Breast epithelium (tissue), 4 donors: ENCODE results near the gene LMTK2. TPM values are rescaled to one million over a fixed set of nuclear protein-coding genes. Genes with fewer than 3 reads are reported as not detected.
A peak's percentile ranks its signal among the peaks of the same experiment; 100 is the strongest.

Source experiments
- DNase-seq, 2 donors: peaks; one replicate each; pipeline ENCODE4 v3.0.0-alpha.2; 2019; ENCODE audit warnings: low spot score in 2 of 2
- H3K27ac ChIP-seq, 2 donors: fragments of 200-600 bp; sonication (generic) in 1 of 2; one replicate each; pipeline ENCODE4 v1.5.1; 2016 to 2019; ENCODE audit warnings: mild to moderate bottlenecking in 1 of 2
- H3K27me3 ChIP-seq, 2 donors: fragments of 200-600 bp; sonication (generic) in 1 of 2; one replicate each; pipeline versions ENCODE4 v1.5.1 to v1.6.0; 2017 to 2019; ENCODE audit warnings: control low read depth in 1 of 2, mild to moderate bottlenecking in 1 of 2
- H3K36me3 ChIP-seq: fragments of 200-600 bp; one replicate; pipeline ENCODE4 v1.5.1; 2019
- H3K4me1 ChIP-seq, 2 donors: fragments of 200-600 bp; sonication (generic); one replicate each; pipeline ENCODE4 v1.5.1; 2016 to 2019; ENCODE audit warnings: control low read depth in 1 of 2
- H3K4me3 ChIP-seq, 3 donors: fragments of 200-600 bp; sonication (generic); 1 replicate in 2 of 3; 2 replicates in 1 of 3; pipeline ENCODE4 v1.5.1; 2016 to 2019; ENCODE audit warnings: mild to moderate bottlenecking in 3 of 3, moderate library complexity in 2 of 3
- H3K9me3 ChIP-seq, 2 donors: fragments of 200-600 bp; sonication (generic) in 1 of 2; one replicate each; pipeline ENCODE4 v1.5.1; 2016 to 2019; ENCODE audit warnings: control low read depth in 1 of 2
- POLR2A ChIP-seq: fragments of 450-650 bp; IDR thresholded peaks from one replicate; pipeline ENCODE4 v1.6.1; 2016; ENCODE audit warnings: antibody characterized with exemption, mild to moderate bottlenecking, moderate library complexity
- POLR2AphosphoS5 ChIP-seq, 3 donors: sonication (generic); formaldehyde crosslinking; IDR thresholded peaks; one replicate each; pipeline ENCODE4 v1.6.1; 2017; ENCODE audit warnings: antibody characterized with exemption in 3 of 3
- intact Hi-C: fragments of 100-400 bp; cut with DNase I; formaldehyde crosslinking; loops from one replicate; pipeline ENCODE4 v1.15.1; 2023; ENCODE audit warnings: low total_unique reads
- total RNA-seq, 3 donors: library from RNA; depleted of rRNA; stranded (reverse); fragments of >200 nt; gene quantifications; one replicate each; pipeline ENCODE4 v1.1.0, GENCODE V29; 2016
- TF ChIP-seq, protein P1 (sequence below), 3 donors: fragments of 450-650 bp; IDR thresholded peaks; one replicate each; pipeline ENCODE4 v1.5.1; 2016 to 2017; ENCODE audit warnings: antibody characterized with exemption in 3 of 3, mild to moderate bottlenecking in 3 of 3, moderate library complexity in 3 of 3

The LMTK2 gene
- total RNA-seq, 3 donors from 2014 or later, result 9.4 to 16.7 (median 14.1) TPM

DNA sequence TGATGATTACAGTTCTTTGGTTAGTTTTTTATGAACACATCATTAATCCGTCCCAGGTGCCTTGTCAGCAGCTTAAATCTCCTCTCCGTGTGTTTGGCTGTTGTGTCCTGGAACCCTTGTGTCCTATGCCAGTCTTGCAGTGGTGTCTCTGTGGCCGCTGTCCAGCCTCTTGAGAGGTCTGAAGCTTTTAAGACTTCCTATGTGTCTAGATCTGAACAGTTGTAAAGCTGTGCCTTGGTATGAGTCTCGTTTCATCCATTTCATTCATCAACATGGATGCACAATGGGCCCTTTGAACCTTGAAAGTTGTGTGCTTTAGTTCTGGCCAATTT, 16.7 kb downstream of the LMTK2 start:
- Histone ChIP-seq H3K9me3 (no peaks in the 10 kb centered on the region), H3K27ac (no peak overlapping the region), H3K4me1 (no peaks in the 10 kb centered on the region), H3K36me3 (no peaks in the 10 kb centered on the region), H3K4me3 (no peak overlapping the region), H3K27me3 (no peaks in the 10 kb centered on the region)
- TF ChIP-seq POLR2A (no peak), POLR2AphosphoS5 (IDR thresholded peaks at IDR 0.05) (no peak)
- TF ChIP-seq, protein P1, sequence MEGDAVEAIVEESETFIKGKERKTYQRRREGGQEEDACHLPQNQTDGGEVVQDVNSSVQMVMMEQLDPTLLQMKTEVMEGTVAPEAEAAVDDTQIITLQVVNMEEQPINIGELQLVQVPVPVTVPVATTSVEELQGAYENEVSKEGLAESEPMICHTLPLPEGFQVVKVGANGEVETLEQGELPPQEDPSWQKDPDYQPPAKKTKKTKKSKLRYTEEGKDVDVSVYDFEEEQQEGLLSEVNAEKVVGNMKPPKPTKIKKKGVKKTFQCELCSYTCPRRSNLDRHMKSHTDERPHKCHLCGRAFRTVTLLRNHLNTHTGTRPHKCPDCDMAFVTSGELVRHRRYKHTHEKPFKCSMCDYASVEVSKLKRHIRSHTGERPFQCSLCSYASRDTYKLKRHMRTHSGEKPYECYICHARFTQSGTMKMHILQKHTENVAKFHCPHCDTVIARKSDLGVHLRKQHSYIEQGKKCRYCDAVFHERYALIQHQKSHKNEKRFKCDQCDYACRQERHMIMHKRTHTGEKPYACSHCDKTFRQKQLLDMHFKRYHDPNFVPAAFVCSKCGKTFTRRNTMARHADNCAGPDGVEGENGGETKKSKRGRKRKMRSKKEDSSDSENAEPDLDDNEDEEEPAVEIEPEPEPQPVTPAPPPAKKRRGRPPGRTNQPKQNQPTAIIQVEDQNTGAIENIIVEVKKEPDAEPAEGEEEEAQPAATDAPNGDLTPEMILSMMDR (IDR thresholded peaks at IDR 0.05), result no peak
- DNase-seq, result no peak
- intact Hi-C loops, result no loop called here

DNA sequence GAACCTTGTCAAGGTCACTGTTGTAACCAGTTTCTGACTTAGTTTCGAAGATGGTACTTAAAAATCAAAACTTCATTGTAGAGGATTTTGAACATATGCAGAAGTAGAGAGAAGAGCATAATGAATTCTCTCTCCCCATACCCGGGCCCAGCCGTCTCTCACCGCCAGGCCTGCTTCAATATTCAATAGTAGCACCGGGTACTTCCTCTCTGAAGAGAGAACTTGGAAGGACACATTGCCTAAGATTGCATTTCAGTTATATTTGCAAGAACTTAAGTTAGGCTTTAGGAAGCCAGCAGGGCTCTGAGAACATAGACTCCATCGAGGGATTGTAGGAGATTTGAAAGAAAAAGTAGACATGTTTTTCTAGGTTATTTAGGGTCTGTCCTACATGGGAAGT, 19.1 kb downstream of the LMTK2 start:
- no peak for DNase-seq
- TF ChIP-seq POLR2A (no peak), POLR2AphosphoS5 (IDR thresholded peaks at IDR 0.05) (no peak)
- TF ChIP-seq, protein P1 (IDR thresholded peaks at IDR 0.05), result no peak
- no peaks in the 10 kb centered on the region for H3K36me3 ChIP-seq
- no peaks in the 10 kb centered on the region for H3K9me3 ChIP-seq
- no peaks in the 10 kb centered on the region for H3K27me3 ChIP-seq
- no peak overlapping the region for H3K4me3 ChIP-seq
- intact Hi-C loops, result no loop called here
- no peak overlapping the region for H3K27ac ChIP-seq
- H3K4me1 ChIP-seq, result no peaks in the 10 kb centered on the region

DNA sequence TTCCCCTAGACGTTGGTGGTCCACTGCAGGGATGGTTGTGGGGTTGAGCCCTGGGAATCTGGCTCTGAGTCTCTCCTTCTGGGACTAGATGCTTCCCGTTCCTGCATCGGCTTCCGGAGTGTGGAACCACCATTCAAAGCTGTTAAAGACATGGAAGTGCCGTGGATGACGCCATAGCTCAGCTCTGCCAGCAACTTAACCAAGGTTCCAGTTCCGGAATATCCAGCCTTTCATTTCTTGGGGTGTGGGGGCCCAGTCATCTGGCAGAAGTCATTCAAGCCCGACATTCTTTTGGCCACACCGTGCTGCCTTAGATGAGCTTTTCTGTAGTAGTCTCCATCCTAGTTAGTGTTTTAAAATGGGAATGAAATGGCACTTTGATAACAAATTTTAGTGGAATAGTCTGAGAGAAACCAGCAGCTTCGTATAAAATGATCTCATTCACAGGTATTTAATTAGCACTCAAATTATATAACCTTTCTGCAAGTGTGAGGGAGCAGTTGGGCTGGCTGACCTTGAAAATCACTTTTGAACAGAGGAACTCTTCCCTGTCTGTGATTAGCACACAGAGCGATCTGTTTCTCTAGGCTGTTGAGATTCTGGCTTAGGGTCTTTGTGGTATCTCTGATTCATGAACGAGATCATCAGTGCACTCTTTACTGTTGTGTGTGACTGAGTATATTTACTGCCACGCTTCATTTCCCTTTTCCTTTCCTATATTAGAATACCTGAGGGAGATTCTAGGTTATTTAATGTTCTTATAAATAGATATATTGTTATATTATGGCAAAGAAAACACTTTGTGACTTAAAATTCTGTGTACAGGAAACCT, 19.9 kb downstream of the LMTK2 start:
- no peak for DNase-seq
- Histone ChIP-seq H3K27ac (no peak overlapping the region), H3K4me3 (no peak overlapping the region), H3K36me3 (no peaks in the 10 kb centered on the region), H3K4me1 (no peaks in the 10 kb centered on the region), H3K27me3 (no peaks in the 10 kb centered on the region), H3K9me3 (no peaks in the 10 kb centered on the region)
- TF ChIP-seq POLR2A, result no peak
- TF ChIP-seq POLR2AphosphoS5 (IDR thresholded peaks at IDR 0.05), result no peak
- TF ChIP-seq, protein P1 (IDR thresholded peaks at IDR 0.05), result no peak
- intact Hi-C loops, result no loop called here

DNA sequence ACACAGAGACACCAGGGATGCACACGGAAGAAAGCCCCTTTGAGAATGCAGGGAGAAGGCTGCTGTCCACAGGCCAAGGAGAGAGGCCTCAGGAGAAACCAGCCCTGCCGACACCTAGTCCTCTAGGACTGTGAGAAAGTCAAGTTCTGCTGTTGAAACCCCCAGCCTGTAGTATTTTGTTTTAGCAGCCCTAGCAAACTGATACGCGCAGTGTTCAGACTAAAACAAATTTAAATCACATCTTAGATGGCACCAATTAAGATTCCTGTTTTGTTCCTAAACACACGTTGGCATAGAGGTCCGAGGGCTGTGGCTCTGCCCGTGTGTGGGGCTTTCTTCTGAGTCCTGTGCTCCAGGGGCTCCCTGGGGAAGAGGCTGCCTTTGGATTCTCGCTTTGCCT, 21.7 kb downstream of the LMTK2 start:
- intact Hi-C loops, result no loop called here
- TF ChIP-seq POLR2AphosphoS5 (IDR thresholded peaks at IDR 0.05) (no peak), POLR2A (no peak)
- TF ChIP-seq, protein P1 (IDR thresholded peaks at IDR 0.05), result no peak
- Histone ChIP-seq H3K36me3 (no peaks in the 10 kb centered on the region), H3K27ac (no peak overlapping the region), H3K9me3 (no peaks in the 10 kb centered on the region), H3K27me3 (no peaks in the 10 kb centered on the region), H3K4me1 (peaks cover 0 to 4% of the 10 kb centered on the region in 2 donors), H3K4me3 (no peak overlapping the region)
- DNase-seq, result no peak

DNA sequence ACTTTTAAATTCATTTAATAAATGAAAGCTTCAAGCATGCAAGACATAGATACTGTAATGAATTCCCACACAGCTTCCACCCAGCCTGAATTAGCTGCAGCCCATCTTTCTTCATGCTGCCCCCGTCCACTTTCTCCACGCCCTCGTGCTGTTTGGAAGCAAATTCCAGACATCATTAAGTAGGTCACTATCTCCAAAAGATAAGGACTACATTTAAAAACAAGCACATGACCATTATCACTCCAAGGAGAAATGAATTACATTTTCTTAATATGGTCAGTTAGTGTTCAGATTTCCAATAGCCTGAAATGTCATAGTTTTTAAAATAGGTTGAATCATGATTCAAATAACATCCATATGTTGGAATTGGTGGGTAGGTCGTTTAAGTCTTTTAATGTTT, 24.3 kb downstream of the LMTK2 start:
- TF ChIP-seq, protein P1 (IDR thresholded peaks at IDR 0.05), result no peak
- TF ChIP-seq POLR2A (no peak), POLR2AphosphoS5 (IDR thresholded peaks at IDR 0.05) (no peak)
- H3K4me3 ChIP-seq, result no peak overlapping the region
- no peak for DNase-seq
- intact Hi-C loops, result no loop called here
- no peaks in the 10 kb centered on the region for H3K36me3 ChIP-seq
- no peaks in the 10 kb centered on the region for H3K9me3 ChIP-seq
- H3K4me1 ChIP-seq, result peaks cover 0 to 4% of the 10 kb centered on the region in 2 donors
- no peaks in the 10 kb centered on the region for H3K27me3 ChIP-seq
- peak overlapping the region; percentile 70 to 77 for H3K27ac ChIP-seq
